Mesendoderm (in vitro differentiated cells): Measurements from ENCODE around the gene GAA.

Experiments
- DNase-seq: peaks from one replicate; pipeline ENCODE4 v3.0.0; 2013
- H2AK5ac ChIP-seq: 2 replicates; pipeline ENCODE4 v1.6.1; 2013; ENCODE audit warnings: low read length, inconsistent platforms
- H2BK120ac ChIP-seq: 2 replicates; pipeline ENCODE4 v1.6.1; 2013; ENCODE audit warnings: low read depth, mild to moderate bottlenecking, low read length, moderate library complexity, mixed read lengths
- H2BK15ac ChIP-seq: replicated peaks from 2 replicates; pipeline ENCODE4 v1.6.1; 2013; ENCODE audit warnings: low read depth, mild to moderate bottlenecking, moderate library complexity
- H2BK5ac ChIP-seq: 2 replicates; pipeline ENCODE4 v1.6.1; 2013; ENCODE audit warnings: low read length, inconsistent platforms
- H3K18ac ChIP-seq: 2 replicates; pipeline ENCODE4 v1.6.1; 2013; ENCODE audit warnings: mild to moderate bottlenecking, low read length, mixed read lengths
- H3K23ac ChIP-seq: one replicate; pipeline ENCODE4 v1.6.1; 2013; ENCODE audit warnings: low read length
- H3K27ac ChIP-seq: 2 replicates; pipeline ENCODE4 v1.5.1; 2013; ENCODE audit warnings: low read depth, mild to moderate bottlenecking, inconsistent platforms, low read length, moderate library complexity
- H3K27me3 ChIP-seq: 2 replicates; pipeline ENCODE4 v1.6.1; 2013; ENCODE audit warnings: low read length, control low read depth, mild to moderate bottlenecking, inconsistent platforms; ENCODE audit not compliant: insufficient read depth, poor library complexity
- H3K36me3 ChIP-seq: 2 replicates; pipeline ENCODE4 v1.6.1; 2013; ENCODE audit warnings: low read length, inconsistent platforms; ENCODE audit not compliant: control insufficient read depth, insufficient read depth
- H3K4ac ChIP-seq: one replicate; pipeline ENCODE4 v1.6.1; 2013; ENCODE audit warnings: low read depth, mild to moderate bottlenecking, low read length, moderate library complexity
- H3K4me1 ChIP-seq: 2 replicates; pipeline ENCODE4 v1.6.1; 2013; ENCODE audit warnings: low read depth, low read length, inconsistent platforms; ENCODE audit not compliant: control insufficient read depth
- H3K4me2 ChIP-seq: 2 replicates; pipeline ENCODE4 v1.6.1; 2013; ENCODE audit warnings: low read length
- H3K4me3 ChIP-seq: 2 replicates; pipeline ENCODE4 v1.5.1; 2013; ENCODE audit warnings: mild to moderate bottlenecking, low read length
- H3K56ac ChIP-seq: one replicate; pipeline ENCODE4 v1.6.1; 2013; ENCODE audit warnings: low read length
- H3K79me1 ChIP-seq: 2 replicates; pipeline ENCODE4 v1.6.1; 2013; ENCODE audit warnings: low read length, inconsistent platforms
- H3K79me2 ChIP-seq: 2 replicates; pipeline ENCODE4 v1.6.1; 2013; ENCODE audit warnings: mild to moderate bottlenecking, low read length; ENCODE audit not compliant: control insufficient read depth, insufficient read depth
- H3K9ac ChIP-seq: 2 replicates; pipeline ENCODE4 v1.6.1; 2013; ENCODE audit warnings: low read length, inconsistent platforms
- H4K5ac ChIP-seq: one replicate; pipeline ENCODE4 v1.6.1; 2013; ENCODE audit warnings: low read length
- H4K8ac ChIP-seq: one replicate; pipeline ENCODE4 v1.6.1; 2013; ENCODE audit warnings: low read depth, mild to moderate bottlenecking, control low read depth, low read length, moderate library complexity
- WGBS: extraction: QIAGEN DNeasy Blood & Tissue Kit; methylation state at CpG from one replicate; pipeline ENCODE4 v1.1.7; 2013; ENCODE audit warnings: low lambda C conversion rate, missing lambda C conversion rate; ENCODE audit not compliant: insufficient coverage; ENCODE audit errors: extremely low coverage; 5-methylcytosine and 5-hydroxymethylcytosine counted together

GAA gene

GRCh38 chr17:80124351-80124981, 23.1 kb downstream of the GAA start:
- Histone ChIP-seq H3K56ac (peak overlapping the region; percentile 49), H3K79me2 (no peaks in the 10 kb centered on the region), H3K18ac (no peak overlapping the region), H3K27ac (no peak overlapping the region), H3K4ac (no peak overlapping the region), H4K8ac (no peak overlapping the region), H2BK15ac (no peak overlapping the region), H2BK5ac (no peak overlapping the region), H3K4me3 (no peak overlapping the region), H3K27me3 (no peaks in the 10 kb centered on the region), H3K36me3 (no peaks in the 10 kb centered on the region), H2AK5ac (no peak overlapping the region), H3K4me2 (no peak overlapping the region), H3K9ac (no peak overlapping the region), H2BK120ac (no peak overlapping the region), H3K79me1 (no peaks in the 10 kb centered on the region), H3K4me1 (peaks cover 2% of the 10 kb centered on the region), H4K5ac (peak overlapping the region; percentile 64), H3K23ac (no peak overlapping the region)
- DNase-seq: peak; percentile 87
- WGBS: no CpG with 5 or more reads among the region's 15 CpGs

GRCh38 chr17:80125656-80126448, 24.5 kb downstream of the GAA start:
- Histone ChIP-seq H3K4ac (no peak overlapping the region), H3K79me2 (no peaks in the 10 kb centered on the region), H3K79me1 (no peaks in the 10 kb centered on the region), H2BK120ac (no peak overlapping the region), H3K18ac (no peak overlapping the region), H4K8ac (no peak overlapping the region), H3K4me1 (peaks cover 2% of the 10 kb centered on the region), H3K23ac (no peak overlapping the region), H2BK5ac (no peak overlapping the region), H3K27ac (no peak overlapping the region), H3K4me2 (no peak overlapping the region), H3K9ac (no peak overlapping the region), H3K56ac (no peak overlapping the region), H2BK15ac (no peak overlapping the region), H3K27me3 (no peaks in the 10 kb centered on the region), H2AK5ac (no peak overlapping the region), H3K4me3 (no peak overlapping the region), H4K5ac (no peak overlapping the region), H3K36me3 (no peaks in the 10 kb centered on the region)
- WGBS: no CpG with 5 or more reads among the region's 14 CpGs
- no peak for DNase-seq

- DNase-seq: no peak
- Histone ChIP-seq H3K27ac (no peak overlapping the region), H3K23ac (no peak overlapping the region), H2BK120ac (no peak overlapping the region), H2BK15ac (no peak overlapping the region), H3K27me3 (no peaks in the 10 kb centered on the region), H3K4me2 (no peak overlapping the region), H2BK5ac (no peak overlapping the region), H3K4ac (no peak overlapping the region), H3K4me1 (peaks cover 2% of the 10 kb centered on the region), H3K36me3 (no peaks in the 10 kb centered on the region), H3K4me3 (no peak overlapping the region), H3K56ac (no peak overlapping the region), H2AK5ac (no peak overlapping the region), H3K18ac (no peak overlapping the region), H4K5ac (no peak overlapping the region), H3K79me2 (no peaks in the 10 kb centered on the region), H4K8ac (no peak overlapping the region), H3K9ac (no peak overlapping the region), H3K79me1 (no peaks in the 10 kb centered on the region)
- WGBS: no CpG with 5 or more reads among the region's 3 CpGs
Measured at GRCh38 chr17:80126449-80126715, 25.0 kb downstream of the GAA start.

GRCh38 chr17:80129006-80129565, 27.7 kb downstream of the GAA start:
- Histone ChIP-seq H4K8ac (no peak overlapping the region), H3K23ac (no peak overlapping the region), H3K79me2 (no peaks in the 10 kb centered on the region), H3K4me2 (no peak overlapping the region), H4K5ac (no peak overlapping the region), H3K4me3 (no peak overlapping the region), H2AK5ac (no peak overlapping the region), H2BK120ac (no peak overlapping the region), H3K56ac (no peak overlapping the region), H3K27me3 (no peaks in the 10 kb centered on the region), H3K4ac (no peak overlapping the region), H2BK5ac (no peak overlapping the region), H3K18ac (no peak overlapping the region), H3K9ac (no peak overlapping the region), H3K79me1 (no peaks in the 10 kb centered on the region), H3K36me3 (peaks cover 2% of the 10 kb centered on the region), H2BK15ac (no peak overlapping the region), H3K27ac (no peak overlapping the region), H3K4me1 (peaks cover 2% of the 10 kb centered on the region)
- DNase-seq: no peak
- no CpG with 5 or more reads among the region's 4 CpGs for WGBS

- Histone ChIP-seq H4K8ac (no peak overlapping the region), H3K4me2 (no peak overlapping the region), H3K27me3 (no peaks in the 10 kb centered on the region), H3K79me1 (no peaks in the 10 kb centered on the region), H3K79me2 (no peaks in the 10 kb centered on the region), H3K23ac (no peak overlapping the region), H3K4me1 (peaks cover 2% of the 10 kb centered on the region), H4K5ac (no peak overlapping the region), H2BK120ac (no peak overlapping the region), H2AK5ac (no peak overlapping the region), H2BK15ac (no peak overlapping the region), H3K56ac (no peak overlapping the region), H3K18ac (no peak overlapping the region), H3K4ac (no peak overlapping the region), H2BK5ac (no peak overlapping the region), H3K36me3 (peaks cover 4% of the 10 kb centered on the region), H3K4me3 (no peak overlapping the region), H3K9ac (no peak overlapping the region), H3K27ac (no peak overlapping the region)
- whole genome bisulfite sequencing: no CpG with 5 or more reads among the region's 3 CpGs
- DNase-seq: no peak
Measured at GRCh38 chr17:80130992-80131391, 29.6 kb downstream of the GAA start.
